HG03159 (cell line): ENCODE measurements around the gene PTEN.
"Not testable (repeated sequence)": the region's sequence is repeated elsewhere in the genome, so short reads cannot be mapped to it uniquely, and the experiment has no call there.

Experiments
- ATAC-seq: cut with Tn5 transposase; IDR thresholded peaks from one replicate; pipeline ENCODE4 v1.9.1; 2021; ENCODE audit warnings: mild to moderate bottlenecking, moderate library complexity; ENCODE audit not compliant: unreplicated experiment

PTEN gene

GRCh38 chr10:87863053-87863943 lies at the start of gene PTEN, which contains the start of gene KLLN:
PTEN (plus strand) TSS chr10:87863625; CDS start chr10:87864470, 845 bp downstream.
KLLN (minus strand) TSS chr10:87863533; CDS start chr10:87862487, 1,046 bp downstream.
- ATAC-seq = peak; percentile 32

GRCh38 chr10:87816163-87816897 lies 47.1 kb upstream of the PTEN start:
- ATAC-seq = no peak

- no peak for ATAC-seq
Measured at GRCh38 chr10:87816898-87817608, 46.4 kb upstream of the PTEN start.

- peak; percentile 70 for ATAC-seq
Measured at GRCh38 chr10:87817609-87818504, 45.6 kb upstream of the PTEN start, which contains the start of gene ATAD1. ATAD1 (minus strand) TSS chr10:87818226; CDS start chr10:87814599, 3,627 bp downstream.

GRCh38 chr10:87818505-87819288 lies 44.7 kb upstream of the PTEN start:
- peak; percentile 47 for ATAC-seq

- no peak for ATAC-seq
Measured at GRCh38 chr10:87819289-87819585, 44.2 kb upstream of the PTEN start.

GRCh38 chr10:87826653-87827052 lies 36.8 kb upstream of the PTEN start:
- no peak for ATAC-seq

- no peak for ATAC-seq
Measured at GRCh38 chr10:87827681-87828080, 35.7 kb upstream of the PTEN start.

- ATAC-seq = not testable (repeated sequence)
Measured at GRCh38 chr10:87829051-87829450, 34.4 kb upstream of the PTEN start.

GRCh38 chr10:87829986-87830729 lies 33.3 kb upstream of the PTEN start:
- ATAC-seq = no peak

GRCh38 chr10:87836098-87836497 lies 27.3 kb upstream of the PTEN start:
- ATAC-seq = no peak

GRCh38 chr10:87837445-87837844 lies 26.0 kb upstream of the PTEN start:
- no peak for ATAC-seq

- ATAC-seq = no peak
Measured at GRCh38 chr10:87838650-87839049, 24.8 kb upstream of the PTEN start.

GRCh38 chr10:87841186-87841585 lies 22.2 kb upstream of the PTEN start:
- no peak for ATAC-seq

- no peak for ATAC-seq
Measured at GRCh38 chr10:87842220-87842641, 21.2 kb upstream of the PTEN start.

- ATAC-seq = no peak
Measured at GRCh38 chr10:87842776-87843497, 20.5 kb upstream of the PTEN start.

GRCh38 chr10:87843714-87844113 lies 19.7 kb upstream of the PTEN start:
- no peak for ATAC-seq
